ENCODE results near the gene TXNDC15.

DNA sequence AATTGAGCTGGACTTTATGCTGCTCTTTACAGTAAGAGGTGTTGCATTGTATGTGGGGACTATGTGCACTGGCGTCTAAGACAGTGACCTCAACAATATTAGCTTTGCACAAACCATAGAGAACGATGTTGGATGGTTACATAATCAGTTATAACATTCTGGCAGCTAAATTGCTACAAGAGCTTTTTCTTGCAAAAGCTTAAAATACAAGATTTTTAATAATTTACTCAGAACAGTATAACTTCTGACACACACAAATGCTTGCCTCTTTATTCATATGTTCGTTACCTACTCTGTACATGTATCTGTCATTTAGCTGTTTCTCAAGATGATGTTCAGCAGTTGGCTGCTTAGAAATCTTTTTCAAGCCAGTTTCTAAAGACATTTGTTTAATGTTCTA, 16.8 kb upstream of the TXNDC15 start:
- TF ChIP-seq, protein P1, sequence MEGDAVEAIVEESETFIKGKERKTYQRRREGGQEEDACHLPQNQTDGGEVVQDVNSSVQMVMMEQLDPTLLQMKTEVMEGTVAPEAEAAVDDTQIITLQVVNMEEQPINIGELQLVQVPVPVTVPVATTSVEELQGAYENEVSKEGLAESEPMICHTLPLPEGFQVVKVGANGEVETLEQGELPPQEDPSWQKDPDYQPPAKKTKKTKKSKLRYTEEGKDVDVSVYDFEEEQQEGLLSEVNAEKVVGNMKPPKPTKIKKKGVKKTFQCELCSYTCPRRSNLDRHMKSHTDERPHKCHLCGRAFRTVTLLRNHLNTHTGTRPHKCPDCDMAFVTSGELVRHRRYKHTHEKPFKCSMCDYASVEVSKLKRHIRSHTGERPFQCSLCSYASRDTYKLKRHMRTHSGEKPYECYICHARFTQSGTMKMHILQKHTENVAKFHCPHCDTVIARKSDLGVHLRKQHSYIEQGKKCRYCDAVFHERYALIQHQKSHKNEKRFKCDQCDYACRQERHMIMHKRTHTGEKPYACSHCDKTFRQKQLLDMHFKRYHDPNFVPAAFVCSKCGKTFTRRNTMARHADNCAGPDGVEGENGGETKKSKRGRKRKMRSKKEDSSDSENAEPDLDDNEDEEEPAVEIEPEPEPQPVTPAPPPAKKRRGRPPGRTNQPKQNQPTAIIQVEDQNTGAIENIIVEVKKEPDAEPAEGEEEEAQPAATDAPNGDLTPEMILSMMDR (IDR thresholded peaks at IDR 0.05; ENCODE audit: low read depth, low read length, missing input control): no peak
- TF ChIP-seq, protein P2, sequence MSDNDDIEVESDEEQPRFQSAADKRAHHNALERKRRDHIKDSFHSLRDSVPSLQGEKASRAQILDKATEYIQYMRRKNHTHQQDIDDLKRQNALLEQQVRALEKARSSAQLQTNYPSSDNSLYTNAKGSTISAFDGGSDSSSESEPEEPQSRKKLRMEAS (IDR thresholded peaks at IDR 0.05): no peak
- no peak for TF ChIP-seq TAF1 (conservative IDR thresholded peaks at IDR 0.05)
- no peak for TF ChIP-seq FOXA1 (IDR thresholded peaks at IDR 0.05)
- no peak for TF ChIP-seq JUND (IDR thresholded peaks at IDR 0.05)
- no peak for TF ChIP-seq HNF4G (IDR thresholded peaks at IDR 0.05)
- TF ChIP-seq, protein P3, sequence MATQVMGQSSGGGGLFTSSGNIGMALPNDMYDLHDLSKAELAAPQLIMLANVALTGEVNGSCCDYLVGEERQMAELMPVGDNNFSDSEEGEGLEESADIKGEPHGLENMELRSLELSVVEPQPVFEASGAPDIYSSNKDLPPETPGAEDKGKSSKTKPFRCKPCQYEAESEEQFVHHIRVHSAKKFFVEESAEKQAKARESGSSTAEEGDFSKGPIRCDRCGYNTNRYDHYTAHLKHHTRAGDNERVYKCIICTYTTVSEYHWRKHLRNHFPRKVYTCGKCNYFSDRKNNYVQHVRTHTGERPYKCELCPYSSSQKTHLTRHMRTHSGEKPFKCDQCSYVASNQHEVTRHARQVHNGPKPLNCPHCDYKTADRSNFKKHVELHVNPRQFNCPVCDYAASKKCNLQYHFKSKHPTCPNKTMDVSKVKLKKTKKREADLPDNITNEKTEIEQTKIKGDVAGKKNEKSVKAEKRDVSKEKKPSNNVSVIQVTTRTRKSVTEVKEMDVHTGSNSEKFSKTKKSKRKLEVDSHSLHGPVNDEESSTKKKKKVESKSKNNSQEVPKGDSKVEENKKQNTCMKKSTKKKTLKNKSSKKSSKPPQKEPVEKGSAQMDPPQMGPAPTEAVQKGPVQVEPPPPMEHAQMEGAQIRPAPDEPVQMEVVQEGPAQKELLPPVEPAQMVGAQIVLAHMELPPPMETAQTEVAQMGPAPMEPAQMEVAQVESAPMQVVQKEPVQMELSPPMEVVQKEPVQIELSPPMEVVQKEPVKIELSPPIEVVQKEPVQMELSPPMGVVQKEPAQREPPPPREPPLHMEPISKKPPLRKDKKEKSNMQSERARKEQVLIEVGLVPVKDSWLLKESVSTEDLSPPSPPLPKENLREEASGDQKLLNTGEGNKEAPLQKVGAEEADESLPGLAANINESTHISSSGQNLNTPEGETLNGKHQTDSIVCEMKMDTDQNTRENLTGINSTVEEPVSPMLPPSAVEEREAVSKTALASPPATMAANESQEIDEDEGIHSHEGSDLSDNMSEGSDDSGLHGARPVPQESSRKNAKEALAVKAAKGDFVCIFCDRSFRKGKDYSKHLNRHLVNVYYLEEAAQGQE (IDR thresholded peaks at IDR 0.05): no peak
- TF ChIP-seq RAD21 (IDR thresholded peaks at IDR 0.05): no peak
- TF ChIP-seq, protein P4, sequence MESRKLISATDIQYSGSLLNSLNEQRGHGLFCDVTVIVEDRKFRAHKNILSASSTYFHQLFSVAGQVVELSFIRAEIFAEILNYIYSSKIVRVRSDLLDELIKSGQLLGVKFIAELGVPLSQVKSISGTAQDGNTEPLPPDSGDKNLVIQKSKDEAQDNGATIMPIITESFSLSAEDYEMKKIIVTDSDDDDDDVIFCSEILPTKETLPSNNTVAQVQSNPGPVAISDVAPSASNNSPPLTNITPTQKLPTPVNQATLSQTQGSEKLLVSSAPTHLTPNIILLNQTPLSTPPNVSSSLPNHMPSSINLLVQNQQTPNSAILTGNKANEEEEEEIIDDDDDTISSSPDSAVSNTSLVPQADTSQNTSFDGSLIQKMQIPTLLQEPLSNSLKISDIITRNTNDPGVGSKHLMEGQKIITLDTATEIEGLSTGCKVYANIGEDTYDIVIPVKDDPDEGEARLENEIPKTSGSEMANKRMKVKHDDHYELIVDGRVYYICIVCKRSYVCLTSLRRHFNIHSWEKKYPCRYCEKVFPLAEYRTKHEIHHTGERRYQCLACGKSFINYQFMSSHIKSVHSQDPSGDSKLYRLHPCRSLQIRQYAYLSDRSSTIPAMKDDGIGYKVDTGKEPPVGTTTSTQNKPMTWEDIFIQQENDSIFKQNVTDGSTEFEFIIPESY (IDR thresholded peaks at IDR 0.05): no peak
- no peak for TF ChIP-seq RXRA (IDR thresholded peaks at IDR 0.05)

Measured in liver (tissue), 3 donors.